ENCODE data around the gene UBR3. TPM values are rescaled to one million over a fixed set of nuclear protein-coding genes. Genes with fewer than 3 reads are reported as not detected.
"Not testable (repeated sequence)": the region's sequence is repeated elsewhere in the genome, so short reads cannot be mapped to it uniquely, and the experiment has no call there.

UBR3 gene
- total and polyA plus RNA-seq, 2 experiments from 2014 or later, result 10.7 to 28.0 TPM

GRCh38 chr2:169955940-169956339, 128.7 kb downstream of the UBR3 start:
- no peak for TF ChIP-seq CTCF (conservative IDR thresholded peaks at IDR 0.05; ENCODE audit: low read depth in 2 of 2)
- TF ChIP-seq NANOG (IDR thresholded peaks at IDR 0.05; ENCODE audit: borderline replicate concordance), result no peak
- no peak for TF ChIP-seq POLR2AphosphoS5 (IDR thresholded peaks at IDR 0.05; ENCODE audit: low read depth)
- TF ChIP-seq, protein P1, sequence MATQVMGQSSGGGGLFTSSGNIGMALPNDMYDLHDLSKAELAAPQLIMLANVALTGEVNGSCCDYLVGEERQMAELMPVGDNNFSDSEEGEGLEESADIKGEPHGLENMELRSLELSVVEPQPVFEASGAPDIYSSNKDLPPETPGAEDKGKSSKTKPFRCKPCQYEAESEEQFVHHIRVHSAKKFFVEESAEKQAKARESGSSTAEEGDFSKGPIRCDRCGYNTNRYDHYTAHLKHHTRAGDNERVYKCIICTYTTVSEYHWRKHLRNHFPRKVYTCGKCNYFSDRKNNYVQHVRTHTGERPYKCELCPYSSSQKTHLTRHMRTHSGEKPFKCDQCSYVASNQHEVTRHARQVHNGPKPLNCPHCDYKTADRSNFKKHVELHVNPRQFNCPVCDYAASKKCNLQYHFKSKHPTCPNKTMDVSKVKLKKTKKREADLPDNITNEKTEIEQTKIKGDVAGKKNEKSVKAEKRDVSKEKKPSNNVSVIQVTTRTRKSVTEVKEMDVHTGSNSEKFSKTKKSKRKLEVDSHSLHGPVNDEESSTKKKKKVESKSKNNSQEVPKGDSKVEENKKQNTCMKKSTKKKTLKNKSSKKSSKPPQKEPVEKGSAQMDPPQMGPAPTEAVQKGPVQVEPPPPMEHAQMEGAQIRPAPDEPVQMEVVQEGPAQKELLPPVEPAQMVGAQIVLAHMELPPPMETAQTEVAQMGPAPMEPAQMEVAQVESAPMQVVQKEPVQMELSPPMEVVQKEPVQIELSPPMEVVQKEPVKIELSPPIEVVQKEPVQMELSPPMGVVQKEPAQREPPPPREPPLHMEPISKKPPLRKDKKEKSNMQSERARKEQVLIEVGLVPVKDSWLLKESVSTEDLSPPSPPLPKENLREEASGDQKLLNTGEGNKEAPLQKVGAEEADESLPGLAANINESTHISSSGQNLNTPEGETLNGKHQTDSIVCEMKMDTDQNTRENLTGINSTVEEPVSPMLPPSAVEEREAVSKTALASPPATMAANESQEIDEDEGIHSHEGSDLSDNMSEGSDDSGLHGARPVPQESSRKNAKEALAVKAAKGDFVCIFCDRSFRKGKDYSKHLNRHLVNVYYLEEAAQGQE (IDR thresholded peaks at IDR 0.05; ENCODE audit: unreplicated experiment), result no peak
- TF ChIP-seq EZH2phosphoT487 (IDR thresholded peaks at IDR 0.05; ENCODE audit: unreplicated experiment), result no peak
- no peak for TF ChIP-seq STAT1 (IDR thresholded peaks at IDR 0.05; ENCODE audit: unreplicated experiment)
- no peak for TF ChIP-seq EZH2 (IDR thresholded peaks at IDR 0.05; ENCODE audit: low read depth, unreplicated experiment)
- no peak for TF ChIP-seq JUNB (IDR thresholded peaks at IDR 0.05; ENCODE audit: unreplicated experiment)
- no peaks in the 10 kb centered on the region for H3K27me3 Mint-ChIP-seq (ENCODE audit: insufficient read depth, low read depth, poor library complexity)
- Histone ChIP-seq H3K4me1 (ENCODE audit: insufficient read depth) (no peaks in the 10 kb centered on the region), H3K27me3 (ENCODE audit: insufficient read depth) (no peaks in the 10 kb centered on the region), H2AFZ (no peak overlapping the region), H3K36me3 (ENCODE audit: insufficient read depth) (no peaks in the 10 kb centered on the region; the same call in 1 of the 2 replicates), H3K9me2 (ENCODE audit: insufficient read depth) (no peaks in the 10 kb centered on the region), H3K79me2 (replicated peaks; ENCODE audit: insufficient read depth) (no peaks in the 10 kb centered on the region), H3F3A (replicated peaks; ENCODE audit: low read depth) (no peaks in the 10 kb centered on the region), H3K4me2 (no peak overlapping the region), H4K20me1 (replicated peaks; ENCODE audit: insufficient read depth) (no peaks in the 10 kb centered on the region), H3K27ac (ENCODE audit: low read depth) (no peak overlapping the region), H3K4me3 (no peak overlapping the region)
- no peak overlapping the region for H3K4me3 Mint-ChIP-seq
- no peaks in the 10 kb centered on the region for H3K9me3 Mint-ChIP-seq
- H3K27ac Mint-ChIP-seq, result no peak overlapping the region
- H3K4me1 Mint-ChIP-seq, result no peaks in the 10 kb centered on the region
- DNase-seq (ENCODE audit: low spot score), result no peak
- ATAC-seq, result no peak
- peaks cover 7% of the 10 kb centered on the region; the same call in 2 of the 3 replicates for H3K36me3 Mint-ChIP-seq (ENCODE audit: low read depth)

DNA sequence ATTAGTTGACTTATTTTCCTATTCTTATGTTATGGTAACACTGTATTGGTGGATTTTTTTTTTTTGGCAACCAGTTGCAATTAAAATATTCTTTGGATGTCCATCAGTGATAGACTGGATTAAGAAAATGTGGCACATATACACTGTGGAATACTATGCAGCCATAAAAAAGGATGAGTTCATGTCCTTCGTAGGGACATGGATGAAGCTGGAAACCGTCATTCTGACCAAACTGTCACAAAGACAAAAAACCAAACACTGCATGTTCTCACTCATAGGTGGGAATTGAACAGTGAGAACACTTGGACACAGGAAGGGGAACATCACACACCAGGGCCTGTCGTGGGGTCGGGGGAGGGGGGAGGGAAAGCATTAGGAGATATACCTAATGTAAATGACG, 130.0 kb downstream of the UBR3 start:
- H3K4me1 ChIP-seq (ENCODE audit: insufficient read depth); H3K4me3 Mint-ChIP-seq; H3K36me3 ChIP-seq (ENCODE audit: insufficient read depth); H3F3A ChIP-seq (replicated peaks; ENCODE audit: low read depth); H3K27me3 Mint-ChIP-seq (ENCODE audit: insufficient read depth, low read depth, poor library complexity); ATAC-seq; H3K79me2 ChIP-seq (replicated peaks; ENCODE audit: insufficient read depth); DNase-seq (ENCODE audit: low spot score); H3K9me3 Mint-ChIP-seq; H3K4me2 ChIP-seq; H4K20me1 ChIP-seq (replicated peaks; ENCODE audit: insufficient read depth); H3K27me3 ChIP-seq (ENCODE audit: insufficient read depth); H3K27ac Mint-ChIP-seq; H3K4me1 Mint-ChIP-seq; H3K27ac ChIP-seq (ENCODE audit: low read depth); H2AFZ ChIP-seq; H3K4me3 ChIP-seq; H3K9me2 ChIP-seq (ENCODE audit: insufficient read depth); H3K36me3 Mint-ChIP-seq (ENCODE audit: low read depth): not testable (repeated sequence)

Measured in GM23338 (cell line).